ENCODE results near the gene EFTUD2.
"Not testable (repeated sequence)": the region's sequence is repeated elsewhere in the genome, so short reads cannot be mapped to it uniquely, and the experiment has no call there.

Gene EFTUD2

GRCh38 chr17:44899074-44899782 is at the start of gene EFTUD2:
EFTUD2 (minus strand) TSS chr17:44899445; CDS start chr17:44894521, 4,924 bp downstream.
- DNase-seq, result peak; percentile 76

DNA sequence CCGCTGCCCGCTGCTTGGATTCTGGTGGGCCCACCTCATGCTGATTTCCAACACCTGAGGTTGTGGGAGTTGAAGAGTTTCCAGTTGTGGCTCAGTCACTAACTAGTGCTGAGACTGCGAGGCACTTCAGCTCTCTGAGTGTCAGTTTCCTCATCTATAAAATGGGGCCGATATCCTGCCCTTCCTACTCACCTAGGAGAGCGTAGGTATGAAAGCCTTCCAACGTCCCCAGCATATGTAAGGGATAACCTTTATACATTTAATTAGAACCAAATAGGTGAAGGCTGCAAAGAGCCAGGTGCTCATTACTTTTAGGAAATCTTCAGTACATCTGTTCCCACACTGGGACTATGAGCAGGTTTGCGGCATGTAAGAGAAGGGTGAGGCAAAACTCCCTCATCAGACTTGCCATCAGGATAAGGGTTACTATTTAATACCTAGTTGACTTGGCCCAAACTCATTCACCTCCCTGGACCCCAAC is 49.1 kb upstream of the EFTUD2 start:
- DNase-seq, result no peak

DNA sequence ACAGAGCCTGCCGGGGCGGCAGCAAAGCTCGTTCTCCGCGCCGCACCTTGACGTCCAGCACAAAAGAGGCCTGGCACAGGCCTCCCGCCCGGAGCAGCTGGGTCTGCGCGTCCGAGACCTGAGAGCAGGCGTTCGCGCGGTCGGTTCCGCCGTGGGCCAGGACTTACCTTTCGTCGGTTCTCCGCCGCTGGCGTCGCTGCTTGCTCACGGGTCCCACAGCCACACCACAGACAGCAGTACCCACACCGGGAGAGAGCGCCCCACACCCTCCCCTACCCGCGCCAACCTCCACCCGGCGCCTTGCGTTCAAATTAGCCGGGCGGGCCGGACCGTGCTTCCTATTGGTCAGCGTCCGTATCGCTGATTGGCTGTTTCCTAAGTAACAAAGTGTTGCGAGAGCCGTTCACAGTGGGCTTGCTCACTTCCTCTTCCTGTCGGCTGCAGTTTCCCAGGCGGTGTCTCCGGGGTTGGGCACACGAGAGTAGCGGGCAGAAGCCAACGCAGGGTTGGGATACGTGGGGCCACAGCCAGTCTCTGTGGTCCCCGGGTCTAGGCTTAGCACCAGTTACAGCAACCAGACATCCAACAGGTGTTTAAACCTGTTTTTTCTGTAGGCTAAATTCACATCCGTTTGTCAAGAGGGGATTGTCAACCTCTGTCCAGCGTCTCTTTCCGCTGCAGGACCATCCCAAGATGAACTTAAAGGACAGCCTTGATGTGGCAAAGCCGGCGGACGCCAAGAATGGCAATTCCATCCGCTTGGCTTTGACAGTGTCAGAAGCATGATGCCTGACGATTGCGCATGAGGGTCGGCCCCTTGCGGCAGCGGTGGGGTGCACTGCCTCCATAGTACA is 48.4 kb upstream of the EFTUD2 start, which contains the start of gene KIF18B:
TSS of gene KIF18B (minus strand) at position 313 of the 854 bp plus-strand sequence. CDS start 11,429 bp downstream, outside the sequence.
- peak; percentile 96 for DNase-seq

DNA sequence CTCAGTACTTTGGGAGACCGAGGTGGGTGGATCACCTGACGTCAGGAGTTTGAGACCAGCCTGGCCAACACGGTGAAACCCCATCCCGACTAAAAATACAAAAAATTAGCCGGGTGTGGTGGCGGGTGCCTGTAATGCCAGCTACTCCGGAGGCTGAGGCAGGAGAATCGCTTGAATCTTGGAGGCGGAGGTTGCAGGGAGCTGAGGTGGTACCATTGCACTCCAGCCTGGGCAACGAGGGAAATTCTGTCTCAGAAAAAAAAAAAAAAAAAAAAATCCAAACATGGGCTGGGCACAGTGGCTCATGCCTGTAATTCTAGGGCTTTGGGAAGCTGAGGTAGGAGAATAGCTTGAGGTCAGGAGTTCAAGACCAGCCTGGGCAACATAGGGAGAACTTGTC is 46.4 kb upstream of the EFTUD2 start:
- DNase-seq, result not testable (repeated sequence)

DNA sequence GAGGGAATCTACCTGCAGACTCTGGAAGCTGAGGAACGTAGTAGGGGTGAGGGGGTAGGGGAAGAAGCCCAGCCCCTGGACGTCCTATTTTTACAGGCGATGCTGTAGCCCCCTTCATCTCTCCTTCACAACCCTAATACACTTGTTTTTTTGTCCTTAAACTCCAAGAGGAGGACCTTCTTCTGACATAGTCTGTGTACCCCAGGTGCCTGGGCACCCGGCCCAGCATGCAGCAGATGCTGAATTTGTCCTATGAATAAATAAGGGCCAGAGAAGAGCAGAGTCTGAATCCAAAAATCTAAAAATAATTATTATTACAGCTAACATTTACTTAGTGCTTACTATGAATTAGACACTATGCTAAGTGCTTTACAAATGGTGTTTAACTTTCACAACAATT is 43.2 kb upstream of the EFTUD2 start:
- DNase-seq, result no peak

- DNase-seq, result no peak
These were observed 42.6 kb upstream of the EFTUD2 start for GRCh38 chr17:44941712-44942331.

DNA sequence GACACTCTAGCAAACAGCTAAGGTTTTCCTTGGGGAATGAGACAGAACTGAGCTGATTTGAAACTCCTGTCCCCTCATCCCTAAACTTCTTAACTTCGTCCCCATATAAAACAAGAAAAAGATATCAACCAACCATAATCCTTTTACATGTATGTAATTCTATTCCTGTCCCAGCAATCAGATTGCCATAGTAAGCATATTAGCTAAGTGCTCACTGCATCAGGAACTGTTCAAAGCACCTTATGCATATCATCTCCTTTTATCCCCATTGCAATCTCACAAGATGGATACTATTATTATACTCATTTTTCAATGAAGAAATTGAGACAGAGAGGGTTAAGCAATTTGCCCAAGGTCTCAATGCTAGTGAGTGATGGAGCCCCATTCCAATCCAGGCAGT is 41.5 kb upstream of the EFTUD2 start:
- no peak for DNase-seq

DNA sequence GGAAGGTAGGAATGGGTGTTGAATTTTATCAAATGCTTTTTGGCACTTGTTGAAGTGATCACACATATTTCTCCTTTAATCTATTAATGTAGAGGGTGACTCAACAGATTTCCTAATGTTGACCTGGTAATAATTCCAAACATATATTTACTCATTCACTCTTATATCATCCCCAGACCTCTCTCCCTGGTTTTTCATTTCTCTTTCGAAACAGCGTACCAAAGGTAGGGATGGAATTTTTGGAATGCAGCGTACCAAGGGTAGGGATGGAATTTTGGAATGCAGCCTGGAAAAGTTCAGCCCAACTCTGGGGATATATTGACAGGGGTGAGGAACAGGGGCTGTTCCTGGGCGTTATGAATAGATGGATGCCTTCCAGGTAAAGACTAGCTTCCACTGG is 41.1 kb upstream of the EFTUD2 start:
- DNase-seq, result no peak

- DNase-seq, result no peak
These were observed 35.9 kb upstream of the EFTUD2 start for GRCh38 chr17:44935116-44935515.

DNA sequence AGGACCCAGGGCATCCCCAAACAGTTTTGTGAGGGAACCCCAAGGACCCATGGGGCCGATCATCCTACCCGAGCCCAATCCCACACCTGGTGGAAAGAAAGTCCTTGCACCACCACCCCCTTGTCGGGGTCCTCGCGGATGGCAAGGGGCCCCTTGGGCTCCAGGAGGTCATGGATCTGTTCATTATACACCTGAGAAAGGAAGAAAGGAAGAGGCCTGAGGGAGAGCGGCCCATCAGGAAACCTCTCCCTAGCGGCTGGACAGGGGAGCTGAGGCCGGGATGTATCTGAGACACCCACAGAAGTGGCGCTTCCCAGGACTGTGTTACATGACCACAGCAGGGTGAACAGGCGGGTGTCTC is 35.5 kb upstream of the EFTUD2 start:
- DNase-seq, result no peak

GRCh38 chr17:44933824-44934744 is 34.8 kb upstream of the EFTUD2 start:
- no peak for DNase-seq

DNA sequence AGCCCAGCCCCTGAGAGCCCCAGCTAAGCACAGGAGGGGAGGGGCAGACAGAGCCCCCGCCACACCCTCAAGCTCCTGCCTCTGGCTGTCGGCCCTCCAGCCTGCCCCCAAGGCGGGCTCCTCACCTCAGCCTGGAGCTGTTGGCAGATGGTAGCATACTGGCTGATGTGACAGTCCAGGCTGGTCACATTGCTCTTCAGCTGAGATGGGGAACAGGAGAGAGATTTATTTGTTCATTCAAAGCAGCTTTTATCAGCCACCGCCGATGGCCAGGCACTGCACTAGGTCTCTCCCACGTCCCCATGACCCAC is 33.5 kb upstream of the EFTUD2 start:
- no peak for DNase-seq

DNA sequence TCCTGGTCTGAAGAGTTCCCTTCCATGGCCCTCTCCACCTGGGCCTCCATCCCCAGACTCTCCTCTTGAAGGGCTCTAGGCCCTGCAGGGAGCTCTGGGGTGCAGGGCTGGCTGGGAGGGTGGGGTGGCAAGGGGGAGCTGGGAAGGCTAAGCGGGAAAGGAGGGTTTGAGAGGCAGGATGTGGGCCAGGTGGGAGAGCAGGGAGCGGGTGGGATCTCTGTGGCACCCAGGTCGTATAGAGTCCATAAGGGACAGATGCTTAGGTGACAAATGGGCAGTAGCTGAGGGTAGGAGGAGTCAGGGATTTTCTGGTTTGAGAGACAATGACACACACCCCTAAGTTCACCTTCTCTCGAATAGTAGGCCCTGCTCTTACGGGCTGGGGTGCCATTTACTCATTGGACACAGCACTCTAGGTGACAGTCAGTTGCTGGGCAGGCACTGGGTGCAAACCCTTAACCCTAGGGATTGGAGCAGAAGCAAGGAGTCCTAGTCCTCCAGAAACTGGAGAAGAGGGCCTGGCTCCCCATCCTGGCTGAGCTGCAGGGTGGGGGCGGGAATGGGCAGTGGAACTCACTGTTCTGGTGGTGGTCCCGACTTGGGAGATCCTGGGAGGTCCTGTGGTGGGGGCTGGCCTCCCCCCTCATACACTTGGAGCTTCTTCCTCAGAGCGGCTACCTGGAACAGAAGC is 33.0 kb upstream of the EFTUD2 start:
- no peak for DNase-seq

GRCh38 chr17:44931376-44931775 is 32.1 kb upstream of the EFTUD2 start:
- no peak for DNase-seq

GRCh38 chr17:44930667-44931066 is 31.4 kb upstream of the EFTUD2 start:
- DNase-seq, result no peak

- DNase-seq, result no peak
These were observed 29.9 kb upstream of the EFTUD2 start for GRCh38 chr17:44928950-44929720.

DNA sequence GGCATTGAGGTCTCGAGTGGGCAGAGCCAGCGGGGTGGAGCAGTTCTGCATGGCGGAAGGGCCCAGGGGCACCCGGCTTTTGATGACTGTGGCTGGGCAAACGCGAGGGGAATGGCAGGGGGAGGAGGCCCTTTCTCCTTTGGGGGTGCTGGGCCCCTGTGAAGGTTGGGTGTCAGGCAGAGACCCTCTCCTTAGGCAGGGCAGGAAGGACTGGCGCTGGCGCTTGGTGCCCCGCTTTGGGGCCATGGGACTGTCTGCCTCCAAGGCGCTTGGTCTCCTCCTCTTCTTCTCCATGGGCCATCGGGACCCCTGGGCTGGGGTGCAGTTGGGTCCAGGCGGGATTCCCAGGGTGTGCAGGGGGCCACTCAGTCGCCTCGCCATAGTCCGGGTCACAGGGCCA is 28.9 kb upstream of the EFTUD2 start:
- DNase-seq, result no peak

DNA sequence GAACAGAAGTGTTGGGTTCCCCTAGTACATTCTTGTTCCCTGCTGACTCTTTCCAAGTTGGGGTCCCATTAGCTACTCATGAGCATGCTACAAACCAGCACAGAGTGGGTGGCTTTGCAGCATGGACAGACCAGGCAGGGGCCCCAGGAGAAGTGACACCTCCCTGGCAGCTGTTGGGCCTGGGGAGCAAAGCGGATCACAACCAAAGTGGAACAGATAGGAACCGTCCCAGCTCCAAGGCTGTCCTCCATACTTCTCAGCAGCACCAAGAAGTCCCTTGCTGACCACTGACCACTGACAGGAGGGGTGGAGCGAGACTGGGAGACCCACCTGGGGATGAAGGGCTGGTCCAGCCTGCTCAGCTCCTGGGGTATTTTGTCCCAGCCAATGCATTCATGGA is 28.5 kb upstream of the EFTUD2 start:
- no peak for DNase-seq

- DNase-seq, result no peak
These were observed 27.7 kb upstream of the EFTUD2 start for GRCh38 chr17:44926821-44927525.

Measured in DMS79 (cell line).